Measurements from ENCODE around the gene PCNX4. TPM values are rescaled to one million over a fixed set of nuclear protein-coding genes. Genes with fewer than 3 reads are reported as not detected.

Gene PCNX4
- total and polyA plus RNA-seq, 2 experiments from 2014 or later = 22.9 to 77.5 TPM

- Histone ChIP-seq H3K27ac (ENCODE audit: low read depth) (no peak overlapping the region), H3F3A (replicated peaks; ENCODE audit: low read depth) (0 out of 2 replicates have a peak, but pooled peaks cover 6% of the 10 kb centered on the region), H2AFZ (no peak overlapping the region), H3K36me3 (ENCODE audit: insufficient read depth) (no peaks in the 10 kb centered on the region; the same call in 1 of the 2 replicates), H3K27me3 (ENCODE audit: insufficient read depth) (no peaks in the 10 kb centered on the region), H3K4me3 (peak overlapping the region; percentile 73), H3K9me2 (ENCODE audit: insufficient read depth) (no peaks in the 10 kb centered on the region), H3K79me2 (replicated peaks; ENCODE audit: insufficient read depth) (peaks cover 68% of the 10 kb centered on the region), H4K20me1 (replicated peaks; ENCODE audit: insufficient read depth) (0 out of 2 replicates have a peak, but pooled peaks cover 5% of the 10 kb centered on the region), H3K4me1 (ENCODE audit: insufficient read depth) (peaks cover 26% of the 10 kb centered on the region), H3K4me2 (peak overlapping the region; percentile 81)
- no peak for TF ChIP-seq ZNF331 (CRISPR knock-in tag; IDR thresholded peaks at IDR 0.05; ENCODE audit: low read depth)
- no peak for TF ChIP-seq EZH2phosphoT487 (IDR thresholded peaks at IDR 0.05; ENCODE audit: unreplicated experiment)
- no peak for TF ChIP-seq REST (IDR thresholded peaks at IDR 0.05; ENCODE audit: unreplicated experiment)
- TF ChIP-seq JUNB (IDR thresholded peaks at IDR 0.05; ENCODE audit: unreplicated experiment) = no peak
- no peak for TF ChIP-seq CTCF (conservative IDR thresholded peaks at IDR 0.05; ENCODE audit: low read depth in 2 of 2)
- no peak for TF ChIP-seq NANOG (IDR thresholded peaks at IDR 0.05; ENCODE audit: borderline replicate concordance)
- TF ChIP-seq ZNF114 (CRISPR knock-in tag; IDR thresholded peaks at IDR 0.05) = no peak
- TF ChIP-seq CREB1 (CRISPR knock-in tag; IDR thresholded peaks at IDR 0.05; ENCODE audit: low read depth) = no peak
- no peak for TF ChIP-seq STAT1 (IDR thresholded peaks at IDR 0.05; ENCODE audit: unreplicated experiment)
- no peak for TF ChIP-seq ETS1 (IDR thresholded peaks at IDR 0.05)
- TF ChIP-seq EZH2 (IDR thresholded peaks at IDR 0.05; ENCODE audit: low read depth, unreplicated experiment) = no peak
- no peak for TF ChIP-seq ZNF462 (CRISPR knock-in tag; IDR thresholded peaks at IDR 0.05)
- no peak for TF ChIP-seq POLR2AphosphoS5 (IDR thresholded peaks at IDR 0.05; ENCODE audit: low read depth)
- H3K4me3 Mint-ChIP-seq = peak overlapping the region; percentile 92
- ATAC-seq (0 out of 3 replicates have a peak, but pooled peaks have one; percentile 2), DNase-seq (ENCODE audit: low spot score) (peak; percentile 72)
- peaks cover 2% of the 10 kb centered on the region for H3K27me3 Mint-ChIP-seq (ENCODE audit: insufficient read depth, low read depth, poor library complexity)
- 0 out of 2 replicates have a peak overlapping the region, but pooled peaks have one; percentile 7 for H3K27ac Mint-ChIP-seq
- no peaks in the 10 kb centered on the region for H3K9me3 Mint-ChIP-seq
- H3K36me3 Mint-ChIP-seq (ENCODE audit: low read depth) = peaks cover 18% of the 10 kb centered on the region
- H3K4me1 Mint-ChIP-seq = peaks cover 33% of the 10 kb centered on the region
These were observed 2.7 kb downstream of the PCNX4 start for GRCh38 chr14:60094306-60094897.
